Cardiac muscle cell (in vitro differentiated cells and primary cell): Measurements from ENCODE around the gene DAB2IP. TPM values are rescaled to one million over a fixed set of nuclear protein-coding genes. Genes with fewer than 3 reads are reported as not detected.

Source experiments
- DNase-seq, 2 donors: peaks; one replicate each; pipeline versions ENCODE4 v3.0.0 to v3.0.0-alpha.2; 2010 to 2017; ENCODE audit warnings: low read depth in 1 of 2, low spot score in 1 of 2
- H3K27ac ChIP-seq: fragments of 200-600 bp; sonication (generic); 2 replicates; pipeline ENCODE4 v1.5.1; 2016
- H3K27me3 ChIP-seq: fragments of 200-600 bp; sonication (generic); 2 replicates; pipeline ENCODE4 v1.6.0; 2016; ENCODE audit warnings: control low read depth
- H3K36me3 ChIP-seq: fragments of 200-600 bp; sonication (generic); 2 replicates; pipeline ENCODE4 v1.5.1; 2016; ENCODE audit warnings: control low read depth
- H3K4me1 ChIP-seq: fragments of 200-600 bp; sonication (generic); 2 replicates; pipeline ENCODE4 v1.8.1; 2017; ENCODE audit warnings: low read depth, mild to moderate bottlenecking, mixed run types
- H3K4me3 ChIP-seq: fragments of 200-600 bp; sonication (generic); 2 replicates; pipeline ENCODE4 v1.5.1; 2016; ENCODE audit warnings: mild to moderate bottlenecking
- H3K9me3 ChIP-seq: fragments of 200-600 bp; sonication (generic); 2 replicates; pipeline ENCODE4 v1.5.1; 2017; ENCODE audit warnings: low read depth, mild to moderate bottlenecking, control low read depth
- polyA plus RNA-seq: library from polyadenylated mRNA; unstranded; fragments of >200 nt; fragmentation: Nextera tagmentation; extraction: Ambion mirVana; gene quantifications from 2 replicates; pipeline ENCODE4 v1.2.1, GENCODE V29; 2016
- total RNA-seq: library from RNA; depleted of rRNA; stranded (reverse); fragments of >200 nt; gene quantifications from 2 replicates; pipeline ENCODE4 v1.2.3, GENCODE V29; 2016
- TF ChIP-seq, protein P1 (sequence below): IDR thresholded peaks from 2 replicates; pipeline ENCODE4 v1.5.1; 2012; ENCODE audit warnings: low read depth, mild to moderate bottlenecking, low read length

The DAB2IP gene
- total and polyA plus RNA-seq, 2 experiments from 2014 or later, result 25.7 to 105 TPM

DNA sequence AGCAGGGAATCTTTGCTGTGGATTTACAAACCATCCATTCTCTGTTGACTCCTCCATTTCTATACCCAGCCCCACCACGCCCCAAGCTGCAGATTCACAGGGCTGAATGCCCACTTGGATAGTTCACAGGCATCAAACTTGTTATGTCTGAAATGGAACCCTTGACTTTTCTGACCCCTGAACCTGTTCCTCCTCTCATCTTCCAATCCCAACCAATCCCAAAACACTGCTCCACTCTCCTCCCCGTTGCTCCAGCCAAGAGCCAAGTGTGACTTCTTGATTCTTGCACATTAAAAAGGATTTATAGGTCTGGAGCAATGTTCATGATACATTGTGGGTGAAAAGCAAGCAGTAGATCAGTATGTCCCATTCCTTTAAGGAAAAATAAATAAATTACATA is 145.6 kb downstream of the DAB2IP start:
- no peak overlapping the region for H3K4me3 ChIP-seq
- peaks cover 3% of the 10 kb centered on the region for H3K4me1 ChIP-seq
- H3K27ac ChIP-seq, result no peak overlapping the region
- TF ChIP-seq, protein P1, sequence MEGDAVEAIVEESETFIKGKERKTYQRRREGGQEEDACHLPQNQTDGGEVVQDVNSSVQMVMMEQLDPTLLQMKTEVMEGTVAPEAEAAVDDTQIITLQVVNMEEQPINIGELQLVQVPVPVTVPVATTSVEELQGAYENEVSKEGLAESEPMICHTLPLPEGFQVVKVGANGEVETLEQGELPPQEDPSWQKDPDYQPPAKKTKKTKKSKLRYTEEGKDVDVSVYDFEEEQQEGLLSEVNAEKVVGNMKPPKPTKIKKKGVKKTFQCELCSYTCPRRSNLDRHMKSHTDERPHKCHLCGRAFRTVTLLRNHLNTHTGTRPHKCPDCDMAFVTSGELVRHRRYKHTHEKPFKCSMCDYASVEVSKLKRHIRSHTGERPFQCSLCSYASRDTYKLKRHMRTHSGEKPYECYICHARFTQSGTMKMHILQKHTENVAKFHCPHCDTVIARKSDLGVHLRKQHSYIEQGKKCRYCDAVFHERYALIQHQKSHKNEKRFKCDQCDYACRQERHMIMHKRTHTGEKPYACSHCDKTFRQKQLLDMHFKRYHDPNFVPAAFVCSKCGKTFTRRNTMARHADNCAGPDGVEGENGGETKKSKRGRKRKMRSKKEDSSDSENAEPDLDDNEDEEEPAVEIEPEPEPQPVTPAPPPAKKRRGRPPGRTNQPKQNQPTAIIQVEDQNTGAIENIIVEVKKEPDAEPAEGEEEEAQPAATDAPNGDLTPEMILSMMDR, result no peak
- no peak for DNase-seq
- no peaks in the 10 kb centered on the region for H3K27me3 ChIP-seq
- no peaks in the 10 kb centered on the region for H3K36me3 ChIP-seq
- H3K9me3 ChIP-seq, result no peaks in the 10 kb centered on the region

DNA sequence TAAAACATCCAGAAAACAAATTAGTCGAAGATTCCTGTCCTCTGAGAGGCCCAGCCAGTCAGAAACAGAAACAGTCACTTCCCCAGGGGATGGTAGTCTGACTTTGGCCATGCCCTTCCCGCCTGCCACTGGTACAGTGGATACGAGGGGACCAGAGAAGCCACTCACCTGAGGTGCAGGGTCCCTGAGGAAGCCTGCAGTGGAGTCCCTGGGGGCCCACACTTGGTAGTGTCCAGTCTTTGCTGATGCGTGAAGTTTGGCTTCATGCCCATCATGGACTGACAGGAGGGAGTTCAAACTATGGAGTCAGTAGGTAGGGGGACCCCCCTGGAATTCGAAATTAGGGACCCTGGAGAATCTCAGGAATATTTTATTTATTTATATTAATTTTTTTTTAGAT is 147.5 kb downstream of the DAB2IP start:
- Histone ChIP-seq H3K36me3 (no peaks in the 10 kb centered on the region), H3K4me1 (peaks cover 3% of the 10 kb centered on the region), H3K9me3 (no peaks in the 10 kb centered on the region), H3K27ac (no peak overlapping the region), H3K27me3 (no peaks in the 10 kb centered on the region), H3K4me3 (no peak overlapping the region)
- DNase-seq, result no peak
- TF ChIP-seq, protein P1, result no peak

DNA sequence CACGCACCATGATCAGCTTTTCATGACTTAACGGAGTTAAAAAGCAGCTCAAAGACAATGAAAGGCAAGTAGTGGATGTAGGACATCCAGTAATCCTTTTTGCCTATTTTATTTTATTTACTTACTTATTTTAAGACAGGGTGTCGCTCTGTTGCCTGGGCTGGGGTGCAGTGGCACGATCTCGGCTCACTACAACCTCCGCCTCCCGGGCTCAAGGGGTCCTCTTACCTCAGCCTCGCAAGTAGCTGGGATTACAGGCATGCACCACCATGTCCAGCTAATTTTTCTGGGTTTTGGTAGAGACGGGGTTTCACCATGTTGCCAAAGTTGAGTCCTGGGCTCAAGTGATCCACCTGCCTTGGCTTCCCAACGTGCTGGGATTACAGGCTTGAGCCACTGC is 148.9 kb downstream of the DAB2IP start:
- TF ChIP-seq, protein P1, result no peak
- Histone ChIP-seq H3K36me3 (no peaks in the 10 kb centered on the region), H3K27ac (no peak overlapping the region), H3K4me3 (no peak overlapping the region), H3K4me1 (peaks cover 3% of the 10 kb centered on the region), H3K9me3 (no peaks in the 10 kb centered on the region), H3K27me3 (no peaks in the 10 kb centered on the region)
- no peak for DNase-seq

DNA sequence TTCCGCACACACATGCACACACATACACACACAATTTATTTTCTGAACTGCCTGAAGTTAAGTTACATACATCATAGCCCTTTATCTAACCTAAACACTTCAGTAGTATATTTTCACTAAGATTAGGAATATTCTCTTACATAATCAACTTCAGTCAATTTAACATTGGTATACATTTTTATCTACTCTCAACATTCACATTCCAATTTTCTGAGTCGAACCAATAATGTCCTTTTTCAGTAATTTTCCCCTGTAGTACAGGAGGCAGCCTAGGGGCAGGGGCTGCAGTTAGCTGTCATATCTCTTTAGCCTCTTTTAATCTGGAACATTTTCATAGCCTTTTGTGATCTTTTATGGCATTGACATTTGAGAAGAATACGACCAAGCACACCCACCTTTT is 150.1 kb downstream of the DAB2IP start:
- H3K4me1 ChIP-seq, result peaks cover 3% of the 10 kb centered on the region
- H3K36me3 ChIP-seq, result no peaks in the 10 kb centered on the region
- DNase-seq, result no peak
- H3K27ac ChIP-seq, result no peak overlapping the region
- TF ChIP-seq, protein P1, result no peak
- no peaks in the 10 kb centered on the region for H3K27me3 ChIP-seq
- no peak overlapping the region for H3K4me3 ChIP-seq
- H3K9me3 ChIP-seq, result no peaks in the 10 kb centered on the region

DNA sequence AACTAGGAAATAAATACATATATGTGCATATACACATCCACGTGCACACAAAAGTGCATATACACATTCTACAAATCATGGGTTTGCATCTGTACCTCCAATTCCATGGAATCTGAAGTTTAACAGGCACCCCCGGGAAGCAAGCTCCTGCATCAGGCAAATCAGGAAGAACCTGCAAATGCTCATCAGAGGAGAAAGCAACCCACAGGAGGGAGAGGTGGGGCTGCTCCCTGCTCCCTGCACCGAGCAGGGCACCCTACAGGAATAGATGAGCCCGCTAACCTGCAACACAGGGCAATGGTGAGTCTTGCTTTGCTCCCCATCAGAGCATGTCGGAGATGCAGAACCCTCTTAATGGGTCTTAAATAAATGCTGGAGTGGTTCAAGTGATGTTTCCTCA is 151.3 kb downstream of the DAB2IP start:
- H3K9me3 ChIP-seq, result no peaks in the 10 kb centered on the region
- no peaks in the 10 kb centered on the region for H3K27me3 ChIP-seq
- H3K27ac ChIP-seq, result no peak overlapping the region
- H3K4me3 ChIP-seq, result no peak overlapping the region
- no peaks in the 10 kb centered on the region for H3K36me3 ChIP-seq
- H3K4me1 ChIP-seq, result no peaks in the 10 kb centered on the region
- no peak for DNase-seq
- TF ChIP-seq, protein P1, result no peak
